CD4-positive, alpha-beta T cell (primary cell): ENCODE results near the gene CD96. TPM values are rescaled to one million over a fixed set of nuclear protein-coding genes. Genes with fewer than 3 reads are reported as not detected.
A peak's percentile ranks its signal among the peaks of the same experiment; 100 is the strongest.

Source experiments
- ATAC-seq: fragments of 200-7000 bp; cut with Tn5 transposase; one replicate; pipeline ENCODE4 v1.10.0; 2022; ENCODE audit warnings: mild to moderate bottlenecking; ENCODE audit not compliant: poor library complexity
- CTCF ChIA-PET: fragments of 350-600 bp; sonication (Branson Sonifier 250); formaldehyde crosslinking; loops from one replicate; lab custom pipeline; 2021; ENCODE audit warnings: antibody characterized with exemption, inconsistent platforms; lab: Charles Lee
- POLR2A ChIA-PET: fragments of 350-600 bp; sonication (Branson Sonifier 250); formaldehyde crosslinking; loops from one replicate; lab custom pipeline; 2021; ENCODE audit warnings: antibody characterized with exemption, inconsistent platforms; lab: Charles Lee
- DNase-seq, 14 experiments: peaks; one replicate each; pipeline ENCODE4 v3.0.0-alpha.2; 2013 to 2020; ENCODE audit warnings: mixed read lengths in 2 of 14
- H3K27ac ChIP-seq, 2 donors: one replicate each; pipeline versions ENCODE4 v1.5.1 to v1.7.0; 2013; ENCODE audit warnings: low read length in 2 of 2, low read depth in 1 of 2, mild to moderate bottlenecking in 1 of 2
- H3K27me3 ChIP-seq, 2 experiments: 1 replicate in 1 of 2; 2 replicates in 1 of 2; pipeline versions ENCODE4 v1.6.1 to v1.7.0; 2013; ENCODE audit warnings: low read length in 2 of 2, control low read depth in 1 of 2, mild to moderate bottlenecking in 1 of 2, moderate library complexity in 1 of 2; ENCODE audit not compliant: insufficient read depth in 2 of 2, control insufficient read depth in 1 of 2
- H3K36me3 ChIP-seq: one replicate; pipeline ENCODE4 v1.6.1; 2013; ENCODE audit warnings: low read length, control low read depth; ENCODE audit not compliant: insufficient read depth
- H3K4me1 ChIP-seq: one replicate; pipeline ENCODE4 v1.6.1; 2013; ENCODE audit warnings: low read length, control low read depth; ENCODE audit not compliant: insufficient read depth
- H3K4me3 ChIP-seq: one replicate; pipeline ENCODE4 v1.5.1; 2013; ENCODE audit warnings: mild to moderate bottlenecking, low read length, moderate library complexity
- H3K9me3 ChIP-seq, 2 experiments: 1 replicate in 1 of 2; 2 replicates in 1 of 2; pipeline versions ENCODE4 v1.6.1 to v1.7.0; 2013; ENCODE audit warnings: low read length in 2 of 2, mild to moderate bottlenecking in 2 of 2, control low read depth in 1 of 2, moderate library complexity in 1 of 2; ENCODE audit not compliant: control insufficient read depth in 1 of 2, insufficient read depth in 1 of 2
- H3K27ac Mint-ChIP-seq: one replicate; pipeline ENCODE4 v1.8.0; 2020; ENCODE audit warnings: mixed read lengths
- H3K27me3 Mint-ChIP-seq: one replicate; pipeline ENCODE4 v1.8.0; 2021; ENCODE audit warnings: mixed read lengths
- H3K36me3 Mint-ChIP-seq: one replicate; pipeline ENCODE4 v1.8.0; 2021; ENCODE audit warnings: low read depth, mixed read lengths
- H3K4me1 Mint-ChIP-seq: one replicate; pipeline ENCODE4 v1.8.0; 2021; ENCODE audit warnings: low read depth, mixed read lengths
- H3K4me3 Mint-ChIP-seq: one replicate; pipeline ENCODE4 v1.8.0; 2020; ENCODE audit warnings: mild to moderate bottlenecking, mixed read lengths
- H3K9me3 Mint-ChIP-seq: one replicate; pipeline ENCODE4 v1.8.0; 2020; ENCODE audit warnings: mixed read lengths
- CTCF ChIP-seq: fragments of 200-600 bp; IDR thresholded peaks from one replicate; pipeline ENCODE4 v1.8.0; 2022; ENCODE audit warnings: antibody characterized with exemption, mild to moderate bottlenecking
- intact Hi-C, 2 experiments: fragments of 100-400 bp; cut with DNase I in 1 of 2; cut with micrococcal nuclease in 1 of 2; formaldehyde crosslinking; loops; one replicate each; pipeline versions ENCODE4 v1.15.1 to v1.9.0; 2023 to 2025; cut with DNase I, micrococcal nuclease
- total RNA-seq, 174 experiments: library from RNA in 2 of 174; stranded (reverse) in 2 of 174; gene quantifications; one replicate each; pipeline ENCODE4 v1.2.3 and lab custom pipeline; 2021 to 2026

The CD96 gene
- total RNA-seq, 2 experiments from 2014 or later, result 194 to 205 TPM

- POLR2A ChIA-PET, result no interaction called here
- CTCF ChIA-PET, result no interaction called here
- Mint-ChIP-seq H3K27ac (peak overlapping the region; percentile 91), H3K9me3 (no peaks in the 10 kb centered on the region), H3K36me3 (peaks cover 5% of the 10 kb centered on the region), H3K27me3 (no peaks in the 10 kb centered on the region), H3K4me1 (peaks cover 87% of the 10 kb centered on the region), H3K4me3 (peak overlapping the region; percentile 96)
- TF ChIP-seq CTCF, result no peak
- ATAC-seq (no peak), DNase-seq (no peak)
- Histone ChIP-seq H3K9me3 (no peaks in the 10 kb centered on the region), H3K4me1 (peaks cover 50% of the 10 kb centered on the region), H3K27me3 (no peaks in the 10 kb centered on the region), H3K27ac (no peak overlapping the region), H3K36me3 (no peaks in the 10 kb centered on the region), H3K4me3 (peak overlapping the region; percentile 78)
- intact Hi-C loops, result no loop called here
Measured at GRCh38 chr3:111675846-111676210, 133.8 kb downstream of the CD96 start.

- H3K4me3 Mint-ChIP-seq, result peak overlapping the region; percentile 96
- TF ChIP-seq CTCF, result no peak
- intact Hi-C loops, result no loop called here
- peaks cover 5% of the 10 kb centered on the region for H3K36me3 Mint-ChIP-seq
- peak overlapping the region; percentile 91 for H3K27ac Mint-ChIP-seq
- ChIA-PET POLR2A (interaction anchor here (0.6 to 1.1 kb wide), 3 partner anchors 9 to 451 kb away, joined by 3 to 5 read pairs (median 3); no protein-coding TSS in a partner anchor), CTCF (interaction anchor here (1.1 to 1.2 kb wide), 2 partner anchors 15 to 60 kb away, joined by 3 to 5 read pairs; no protein-coding TSS in a partner anchor)
- H3K27me3 Mint-ChIP-seq, result no peaks in the 10 kb centered on the region
- no peak for ATAC-seq
- no peak overlapping the region for H3K27ac ChIP-seq
- H3K4me1 ChIP-seq, result peaks cover 50% of the 10 kb centered on the region
- H3K9me3 ChIP-seq, result no peaks in the 10 kb centered on the region
- peak in 3 of 14 experiments; percentile 12 to 41 (median 26) for DNase-seq
- no peaks in the 10 kb centered on the region for H3K36me3 ChIP-seq
- peaks cover 85% of the 10 kb centered on the region for H3K4me1 Mint-ChIP-seq
- H3K9me3 Mint-ChIP-seq, result no peaks in the 10 kb centered on the region
- H3K4me3 ChIP-seq, result peak overlapping the region; percentile 78
- no peaks in the 10 kb centered on the region for H3K27me3 ChIP-seq
Measured at GRCh38 chr3:111676211-111677006, 134.4 kb downstream of the CD96 start.

GRCh38 chr3:111677007-111677392, 135.0 kb downstream of the CD96 start:
- TF ChIP-seq CTCF, result no peak
- peak overlapping the region; percentile 78 for H3K4me3 ChIP-seq
- H3K36me3 ChIP-seq, result no peaks in the 10 kb centered on the region
- peak overlapping the region; percentile 91 for H3K27ac Mint-ChIP-seq
- no peak for DNase-seq
- H3K4me1 Mint-ChIP-seq, result peaks cover 89% of the 10 kb centered on the region
- H3K4me1 ChIP-seq, result peaks cover 49% of the 10 kb centered on the region
- H3K27me3 Mint-ChIP-seq, result no peaks in the 10 kb centered on the region
- peak overlapping the region; percentile 96 for H3K4me3 Mint-ChIP-seq
- ATAC-seq, result no peak
- intact Hi-C loops, result no loop called here
- peaks cover 5% of the 10 kb centered on the region for H3K36me3 Mint-ChIP-seq
- no peaks in the 10 kb centered on the region for H3K27me3 ChIP-seq
- H3K27ac ChIP-seq, result no peak overlapping the region
- CTCF ChIA-PET, result interaction anchor here (1.1 to 1.3 kb wide), 3 partner anchors 8 to 60 kb away, joined by 3 to 5 read pairs (median 4); no protein-coding TSS in a partner anchor
- H3K9me3 Mint-ChIP-seq, result no peaks in the 10 kb centered on the region
- POLR2A ChIA-PET, result interaction anchor here (0.6 to 1.1 kb wide), 3 partner anchors 10 to 451 kb away, joined by 3 to 5 read pairs (median 3); no protein-coding TSS in a partner anchor
- H3K9me3 ChIP-seq, result no peaks in the 10 kb centered on the region
